Activated B cell treated with CpG ODN at 0.5 μM for 24 hours (primary cell): ENCODE measurements around the gene CBX2. TPM values are rescaled to one million over a fixed set of nuclear protein-coding genes. Genes with fewer than 3 reads are reported as not detected.

ENCODE experiments used
- ATAC-seq: fragments of 200-7000 bp; cut with Tn5 transposase; one replicate; pipeline ENCODE4 v1.10.0; 2021; ENCODE audit warnings: low read depth, mild to moderate bottlenecking, moderate library complexity
- CTCF ChIA-PET: fragments of 350-600 bp; sonication (Branson Sonifier 250); formaldehyde crosslinking; loops from one replicate; lab custom pipeline; 2021; ENCODE audit warnings: antibody characterized with exemption; lab: Charles Lee
- POLR2A ChIA-PET: fragments of 350-600 bp; sonication (Branson Sonifier 250); formaldehyde crosslinking; loops from one replicate; lab custom pipeline; 2021; ENCODE audit warnings: antibody characterized with exemption; lab: Charles Lee
- DNase-seq: peaks from one replicate; pipeline ENCODE4 v3.0.0; 2022
- H3K27ac Mint-ChIP-seq: one replicate; pipeline ENCODE4 v1.8.0; 2020; ENCODE audit warnings: mixed read lengths
- H3K27me3 Mint-ChIP-seq: one replicate; pipeline ENCODE4 v1.8.0; 2021; ENCODE audit warnings: mixed read lengths
- H3K36me3 Mint-ChIP-seq: one replicate; pipeline ENCODE4 v1.8.0; 2021; ENCODE audit warnings: low read depth, mixed read lengths
- H3K4me1 Mint-ChIP-seq: one replicate; pipeline ENCODE4 v1.8.0; 2021; ENCODE audit warnings: mixed read lengths
- H3K4me3 Mint-ChIP-seq: one replicate; pipeline ENCODE4 v1.8.0; 2020; ENCODE audit warnings: mild to moderate bottlenecking, mixed read lengths
- H3K9me3 Mint-ChIP-seq: one replicate; pipeline ENCODE4 v1.8.0; 2020; ENCODE audit warnings: mixed read lengths
- CTCF ChIP-seq: fragments of 200-600 bp; IDR thresholded peaks from one replicate; pipeline ENCODE4 v1.8.0; 2022; ENCODE audit warnings: antibody characterized with exemption, mild to moderate bottlenecking
- intact Hi-C: fragments of 100-400 bp; cut with micrococcal nuclease; formaldehyde crosslinking; loops from one replicate; pipeline ENCODE4 v1.15.1; 2024
- total RNA-seq: library from RNA; stranded (reverse); gene quantifications from 2 replicates; pipeline ENCODE4 v1.2.3, GENCODE V29; 2022

The CBX2 gene
- total RNA-seq, 1 donor from 2014 or later, result 0.67 TPM

- no peak for TF ChIP-seq CTCF
- peaks cover 51% of the 10 kb centered on the region for H3K4me1 Mint-ChIP-seq
- intact Hi-C loops, result loop anchor here (5.0 kb wide), 3 partner anchors 104 to 311 kb away; partner anchors contain the start of genes CCDC40, EIF4A3, ENPP7 and TBC1D16
These were observed 58.1 kb downstream of the CBX2 start for GRCh38 chr17:79835953-79836509.

GRCh38 chr17:79836510-79836971 is 58.6 kb downstream of the CBX2 start:
- no peak for TF ChIP-seq CTCF
- POLR2A ChIA-PET, result interaction anchor here (0.5 to 2.2 kb wide), 21 partner anchors 9 to 1056 kb away, joined by 3 to 18 read pairs (median 4); partner anchors contain the start of gene CBX8
- ATAC-seq, result no peak
- Mint-ChIP-seq H3K4me3 (peak overlapping the region; percentile 95), H3K36me3 (peaks cover 37% of the 10 kb centered on the region), H3K4me1 (peaks cover 53% of the 10 kb centered on the region), H3K27ac (peak overlapping the region; percentile 63), H3K27me3 (peaks cover 7% of the 10 kb centered on the region), H3K9me3 (no peaks in the 10 kb centered on the region)
- DNase-seq, result no peak
- CTCF ChIA-PET, result interaction anchor here (0.6 to 1.8 kb wide), 9 partner anchors 19 to 138 kb away, joined by 3 to 7 read pairs (median 3); partner anchors contain the start of gene CBX8
- intact Hi-C loops, result loop anchor here (5.0 kb wide), 3 partner anchors 104 to 311 kb away; partner anchors contain the start of genes CCDC40, EIF4A3, ENPP7 and TBC1D16

More at GRCh38 chr17:79835953-79836509, 58.1 kb downstream of the CBX2 start:
- no peaks in the 10 kb centered on the region for H3K9me3 Mint-ChIP-seq
- no peak for ATAC-seq
- DNase-seq, result no peak
- POLR2A ChIA-PET, result interaction anchor here (0.7 to 2.2 kb wide), 14 partner anchors 10 to 161 kb away, joined by 3 to 18 read pairs (median 4); partner anchors contain the start of gene CBX8
- H3K4me3 Mint-ChIP-seq, result peak overlapping the region; percentile 19
- peaks cover 38% of the 10 kb centered on the region for H3K36me3 Mint-ChIP-seq
- H3K27me3 Mint-ChIP-seq, result peaks cover 7% of the 10 kb centered on the region
- H3K27ac Mint-ChIP-seq, result no peak overlapping the region
- CTCF ChIA-PET, result interaction anchor here (0.8 to 1.8 kb wide), 10 partner anchors 17 to 134 kb away, joined by 3 to 7 read pairs (median 4); partner anchors contain the start of gene CBX8

- H3K4me1 Mint-ChIP-seq, result peaks cover 57% of the 10 kb centered on the region
- intact Hi-C loops, result loop anchor here (5.0 kb wide), 3 partner anchors 105 to 310 kb away; partner anchors contain the start of genes CCDC40, EIF4A3, ENPP7 and TBC1D16
These were observed 59.3 kb downstream of the CBX2 start for GRCh38 chr17:79836972-79837887.

More at GRCh38 chr17:79836972-79837887, 59.3 kb downstream of the CBX2 start:
- CTCF ChIA-PET, result interaction anchor here (0.6 to 1.8 kb wide), 11 partner anchors 20 to 137 kb away, joined by 3 to 7 read pairs (median 3); partner anchors contain the start of gene CBX8
- DNase-seq (peak; percentile 59), ATAC-seq (peak; percentile 43)
- peak overlapping the region; percentile 95 for H3K4me3 Mint-ChIP-seq
- TF ChIP-seq CTCF, result no peak
- peak overlapping the region; percentile 95 for H3K27ac Mint-ChIP-seq
- H3K27me3 Mint-ChIP-seq, result peaks cover 10% of the 10 kb centered on the region
- H3K9me3 Mint-ChIP-seq, result no peaks in the 10 kb centered on the region
- POLR2A ChIA-PET, result interaction anchor here (0.5 to 2.2 kb wide), 23 partner anchors 9 to 1056 kb away, joined by 3 to 18 read pairs (median 4); partner anchors contain the start of gene CBX8
- peaks cover 37% of the 10 kb centered on the region for H3K36me3 Mint-ChIP-seq

Other genes with a start within 250 kb of the CBX2 start
- 0.09 TPM in 1 of 2 replicates, not detected in the other for gene RBFOX3, start 167.1 kb upstream of the CBX2 start, total RNA-seq
- gene ENPP7, start 47.2 kb upstream of the CBX2 start, total RNA-seq, result 1.4 and 1.5 TPM in 2 replicates
- 4.0 and 4.9 TPM in 2 replicates for gene CBX8, start 18.9 kb downstream of the CBX2 start, total RNA-seq
- 55.6 and 56.3 TPM in 2 replicates for gene CBX4, start 61.3 kb downstream of the CBX2 start, total RNA-seq